Hepatic stellate cell (primary cell): Measurements from ENCODE around the gene PRKAR2B.

ENCODE experiments used
- DNase-seq: peaks from one replicate; pipeline ENCODE4 v3.0.0; 2011; ENCODE audit warnings: low spot score

Gene PRKAR2B

DNA sequence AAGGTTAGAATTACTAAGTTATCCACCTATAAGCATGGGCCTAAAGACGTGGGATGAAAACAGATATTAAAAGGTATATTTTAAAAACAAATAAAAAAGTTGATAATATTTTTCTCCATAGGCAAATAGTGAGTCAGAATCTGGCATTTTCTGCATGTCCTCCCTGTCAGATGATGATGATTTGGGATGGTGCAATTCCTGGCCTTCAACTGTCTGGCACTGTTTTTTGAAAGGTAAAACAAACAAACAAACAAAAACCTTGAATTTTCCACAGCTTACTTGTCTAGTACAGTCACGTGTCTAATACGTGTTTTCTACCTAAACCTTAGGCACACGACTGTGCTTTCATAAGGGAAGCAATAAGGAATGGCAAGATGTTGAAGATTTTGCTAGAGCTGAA, 141.7 kb downstream of the PRKAR2B start:
- DNase-seq: no peak

DNA sequence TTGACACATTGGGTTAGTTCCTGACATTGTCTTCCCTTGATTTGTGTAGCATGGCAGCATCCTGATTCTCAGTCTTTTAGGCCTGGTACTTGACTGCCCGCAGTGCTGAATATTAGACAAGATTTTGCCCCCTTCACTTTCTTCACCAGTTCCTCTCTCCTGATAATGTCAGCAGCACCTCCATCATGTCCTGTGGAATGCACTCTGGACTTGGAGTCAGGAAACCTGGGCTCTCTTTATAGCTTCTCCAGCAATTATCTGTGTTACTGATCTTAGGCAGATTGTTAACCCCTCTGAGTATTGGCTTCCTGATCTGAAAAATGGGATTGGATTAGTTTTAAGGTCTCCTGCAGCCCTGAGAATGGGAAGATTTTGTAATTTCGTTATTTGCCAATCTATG, 143.3 kb downstream of the PRKAR2B start:
- DNase-seq: no peak

DNA sequence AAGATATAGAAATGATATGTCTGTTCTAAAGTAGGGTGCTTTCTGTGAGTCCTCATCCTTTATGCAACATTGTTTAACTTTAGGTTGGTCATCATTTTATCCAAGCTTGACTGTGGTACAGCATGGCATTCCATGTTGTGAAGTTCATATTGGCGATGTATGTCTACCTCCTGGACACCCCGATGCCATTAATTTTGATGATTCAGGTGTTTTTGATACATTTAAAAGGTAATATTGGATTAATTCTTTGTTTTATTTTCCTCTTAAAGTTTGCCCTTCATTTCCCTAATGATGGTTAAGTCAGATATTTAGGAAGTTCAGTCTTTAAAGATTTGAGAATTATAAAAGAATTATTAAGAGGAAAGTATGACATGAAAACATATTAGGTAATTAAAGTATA, 145.6 kb downstream of the PRKAR2B start:
- DNase-seq: no peak

DNA sequence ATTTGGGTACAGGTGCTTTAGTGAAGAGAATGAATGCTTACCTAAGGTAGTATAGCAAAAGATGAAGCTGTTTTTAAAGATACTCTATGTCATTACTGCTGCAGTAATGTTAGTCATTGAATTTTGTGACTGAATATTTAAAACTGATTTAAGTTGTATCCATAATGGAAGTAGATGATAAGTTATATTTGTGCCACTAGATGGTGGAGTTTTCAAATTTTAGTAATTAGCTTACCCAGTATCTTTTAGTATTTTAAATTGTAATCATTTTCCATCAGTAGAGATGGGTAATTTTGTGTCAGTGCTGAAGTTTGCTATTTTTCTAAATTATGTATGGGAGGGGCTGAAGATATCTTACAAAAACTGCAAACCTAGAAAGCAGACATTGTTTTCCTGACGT, 149.5 kb downstream of the PRKAR2B start:
- no peak for DNase-seq

DNA sequence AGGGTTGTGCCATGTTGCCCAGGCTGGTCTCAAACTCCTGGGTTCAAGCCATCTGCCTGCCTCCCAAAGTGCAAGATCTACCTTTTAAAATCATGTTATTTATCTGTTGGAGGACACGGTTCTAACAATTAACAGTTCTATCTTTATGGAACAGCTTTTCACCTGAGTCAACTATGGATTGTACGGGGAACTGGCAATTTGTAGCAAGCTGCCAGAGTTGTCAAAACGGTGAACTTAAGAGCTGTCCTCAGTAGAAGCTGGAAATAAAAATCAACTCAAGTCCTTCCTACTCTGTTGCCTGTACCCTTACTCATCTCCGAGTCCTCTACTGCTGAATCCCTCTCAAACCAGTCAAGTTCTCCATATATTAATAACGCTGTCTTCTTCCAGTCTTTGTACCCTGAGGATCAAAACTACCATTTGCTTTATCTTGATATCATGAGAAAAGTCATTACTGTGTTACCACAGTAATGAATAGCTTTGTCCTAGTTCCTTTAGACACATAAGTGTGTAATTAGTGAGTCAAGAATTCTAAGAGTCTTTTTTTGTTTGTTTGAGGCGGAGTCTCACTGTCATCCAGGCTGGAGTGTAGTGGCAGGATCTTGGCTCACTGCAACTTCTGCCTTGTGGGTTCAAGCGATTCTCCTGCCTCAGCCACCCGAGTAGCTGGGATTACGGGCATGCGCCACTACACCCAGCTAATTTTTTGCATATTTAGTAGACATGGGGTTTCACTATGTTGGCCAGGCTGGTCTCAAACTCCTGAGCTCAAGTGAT, 152.5 kb downstream of the PRKAR2B start:
- DNase-seq: no peak

DNA sequence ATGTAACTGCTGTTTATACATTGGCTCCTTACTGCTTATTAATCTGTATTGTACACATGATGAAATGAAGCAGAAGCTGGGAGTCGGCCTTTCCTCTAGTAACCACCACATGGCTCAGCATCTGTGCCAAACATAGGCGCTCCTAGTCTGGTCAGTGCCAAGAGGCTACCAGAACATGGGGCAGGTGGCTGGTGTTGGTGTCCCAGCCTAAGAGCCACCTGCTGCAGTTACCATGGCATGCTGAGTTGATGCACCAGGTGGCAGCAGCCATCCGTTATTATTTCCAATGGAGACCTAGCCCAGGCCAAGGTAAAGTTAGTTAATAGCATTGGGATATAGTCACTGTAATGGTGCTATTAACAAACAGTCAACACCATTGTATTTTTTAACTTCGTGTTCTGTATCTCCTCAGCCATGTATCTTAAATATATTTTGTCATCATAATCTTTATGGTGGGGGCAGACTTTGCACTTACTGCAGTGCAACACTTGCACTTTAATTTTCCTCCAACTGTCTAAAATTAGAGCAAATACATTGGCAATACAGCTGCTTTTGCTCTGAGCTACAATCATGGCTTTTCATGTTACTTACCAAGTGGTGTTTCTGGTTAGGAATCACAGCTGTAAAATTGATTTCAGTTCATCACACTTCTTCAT, 157.4 kb downstream of the PRKAR2B start:
- DNase-seq: peak; percentile 36

DNA sequence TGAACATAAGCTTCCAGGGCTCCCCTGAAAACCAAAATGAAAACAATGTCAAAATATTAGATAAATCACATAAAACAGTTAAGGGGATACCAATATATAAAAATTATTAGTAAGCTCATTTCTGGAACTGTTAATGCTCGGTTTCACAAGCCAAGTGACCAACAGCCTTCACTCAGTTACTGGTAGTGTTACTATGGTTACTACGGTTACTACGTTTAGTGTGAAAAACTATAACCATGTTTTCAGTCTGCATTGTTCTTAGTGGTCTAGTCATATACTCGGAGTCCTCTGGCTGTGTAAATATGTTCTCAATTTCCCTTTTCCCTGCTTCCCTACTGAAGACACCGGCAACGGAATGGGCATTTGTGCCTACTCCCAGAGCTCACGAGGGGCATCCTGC, 159.1 kb downstream of the PRKAR2B start:
- DNase-seq: no peak

DNA sequence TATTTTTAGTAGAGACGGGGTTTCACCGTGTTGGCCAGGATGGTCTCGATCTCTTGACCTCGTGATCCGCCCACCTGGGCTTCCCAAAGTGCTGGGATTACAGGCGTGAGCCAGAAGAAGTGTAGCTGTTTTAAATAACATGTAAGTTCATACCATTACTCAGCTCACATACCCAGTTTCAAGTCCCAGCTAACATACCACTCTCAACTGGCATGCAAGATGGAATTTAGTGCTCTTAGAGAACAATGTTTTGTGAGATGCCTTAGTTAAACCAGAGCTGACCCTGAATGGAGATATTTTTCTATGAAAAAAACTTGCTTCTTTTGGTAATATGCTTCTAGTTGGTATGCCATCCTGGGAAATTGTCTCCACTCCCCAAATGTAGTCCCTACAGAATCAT, 161.6 kb downstream of the PRKAR2B start:
- DNase-seq: no peak

DNA sequence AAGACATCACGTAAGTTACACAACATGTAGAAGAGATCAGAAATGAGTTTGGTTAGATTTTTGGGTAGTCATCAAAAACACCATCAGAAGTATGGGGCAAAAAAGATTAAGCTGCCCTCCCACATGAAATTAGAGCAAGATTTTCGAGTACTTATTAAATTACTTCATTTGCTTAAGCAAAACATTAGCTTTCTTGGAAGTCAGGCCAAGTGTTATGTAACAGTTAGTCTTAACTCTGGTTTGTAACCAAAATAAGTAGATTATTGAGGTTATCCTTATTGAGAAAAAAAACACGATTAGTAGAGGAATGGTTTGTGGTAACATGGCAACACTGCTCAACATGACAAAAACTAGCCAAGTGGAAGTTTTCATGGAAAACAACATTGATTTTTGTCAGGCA, 162.2 kb downstream of the PRKAR2B start:
- no peak for DNase-seq

DNA sequence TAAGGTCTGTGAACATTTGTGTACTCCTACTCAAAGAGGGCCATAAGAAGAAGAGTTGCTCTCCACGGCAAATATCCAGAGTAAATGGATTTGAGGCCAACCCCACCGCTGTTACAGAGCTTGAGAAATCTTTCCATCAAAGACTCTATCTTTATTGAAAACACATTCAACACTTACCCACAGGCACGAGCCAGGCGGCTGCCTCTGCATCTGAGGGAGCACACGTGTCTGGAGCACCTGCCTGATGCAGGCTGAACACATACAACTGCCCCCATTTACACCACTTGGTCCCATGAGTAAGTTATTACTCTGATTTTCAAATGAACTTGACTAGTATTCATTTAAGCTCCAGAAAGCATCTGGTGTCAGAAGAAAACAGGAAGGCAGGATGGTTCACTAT, 163.0 kb downstream of the PRKAR2B start:
- DNase-seq: no peak

DNA sequence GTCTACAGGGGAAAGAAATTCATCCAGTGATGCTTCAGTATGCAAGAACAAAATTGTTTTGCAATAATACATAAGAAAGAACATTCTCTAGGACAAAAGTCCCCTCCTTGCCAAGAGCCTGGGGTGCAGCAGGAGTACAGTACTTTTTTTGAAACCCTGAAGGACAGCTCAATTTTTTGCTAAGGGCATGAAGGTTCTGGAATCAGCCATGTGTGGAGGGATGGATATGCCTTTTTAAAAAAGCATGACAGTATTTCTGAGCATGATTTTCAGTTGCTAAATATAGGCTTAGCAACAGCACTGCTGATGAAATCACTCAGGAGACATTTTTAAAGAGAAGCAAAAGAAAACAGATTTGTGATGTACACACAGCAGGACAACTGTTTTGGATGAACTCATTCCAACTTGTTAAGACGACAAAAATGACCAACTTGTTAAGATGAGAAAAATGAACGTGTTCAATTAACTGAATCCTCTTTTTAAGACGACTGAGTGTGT, 163.6 kb downstream of the PRKAR2B start:
- peak; percentile 26 for DNase-seq

DNA sequence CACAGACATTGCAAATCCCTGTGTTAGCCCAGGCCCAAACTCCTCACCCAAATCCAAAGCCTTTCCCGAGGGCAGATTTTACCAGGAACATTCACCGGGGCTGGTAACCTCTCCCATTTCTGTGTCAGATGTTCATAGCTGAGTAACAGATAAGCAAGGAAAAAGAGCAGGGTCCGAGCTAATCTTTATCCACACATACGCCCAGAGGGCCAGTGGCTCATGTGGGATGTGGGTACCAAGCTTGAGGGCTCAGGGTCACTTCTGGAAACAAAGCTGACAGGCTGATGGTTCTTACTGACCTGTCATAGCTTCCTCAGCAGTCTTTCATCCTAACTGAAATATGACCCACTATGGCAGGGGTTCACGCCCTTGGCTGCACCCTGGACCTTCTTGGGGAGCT, 164.1 kb downstream of the PRKAR2B start:
- no peak for DNase-seq

DNA sequence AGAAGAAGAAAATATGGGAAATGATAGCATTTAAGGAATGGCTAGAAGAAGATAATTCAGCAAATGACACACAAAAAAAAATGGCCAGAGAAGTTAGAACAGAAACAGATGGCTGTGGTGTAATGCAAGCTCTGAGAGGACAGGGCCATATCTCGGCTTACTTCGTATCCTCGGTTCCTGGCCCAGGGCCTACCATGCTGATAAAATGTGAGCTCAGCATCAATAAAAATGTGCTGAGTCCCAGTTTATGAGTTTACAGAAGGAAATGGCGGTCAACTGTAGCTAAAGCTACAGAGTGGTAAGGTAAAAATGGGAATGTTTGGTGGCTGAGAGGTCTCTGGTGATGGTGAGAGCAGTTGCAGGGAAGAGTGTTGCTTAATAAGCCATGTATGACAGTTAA, 165.1 kb downstream of the PRKAR2B start:
- DNase-seq: no peak

DNA sequence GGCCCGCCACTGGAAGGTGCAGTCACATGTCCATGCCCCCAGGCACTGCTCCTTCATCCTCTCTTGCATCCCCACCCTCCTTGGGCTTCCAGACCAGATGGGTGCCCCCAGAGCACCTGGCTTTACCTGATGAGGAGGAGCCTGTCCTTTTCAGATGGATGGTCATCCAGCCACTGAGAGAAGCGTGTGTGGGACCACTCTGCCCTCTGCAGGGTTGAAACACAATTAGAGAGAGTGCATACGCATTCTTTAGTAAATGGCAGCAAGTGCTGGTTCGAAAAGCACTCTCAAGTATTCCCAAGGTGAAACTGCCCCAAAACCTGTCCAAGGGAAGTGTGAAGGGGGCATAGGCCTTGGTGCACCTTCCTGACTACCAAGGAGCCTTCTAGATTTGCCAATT, 165.9 kb downstream of the PRKAR2B start:
- DNase-seq: no peak
